K562 (cell line): Measurements from ENCODE around the gene MFAP3L. TPM values are rescaled to one million over a fixed set of nuclear protein-coding genes. Genes with fewer than 3 reads are reported as not detected.
A peak's percentile ranks its signal among the peaks of the same experiment; 100 is the strongest.

ENCODE experiments used
- ARID1B ChIP-seq: fragments of 450-650 bp; IDR thresholded peaks from 2 replicates; pipeline ENCODE4 v1.6.1; 2016; ENCODE audit warnings: antibody characterized with exemption, mild to moderate bottlenecking, inconsistent platforms
- ARNT ChIP-seq, 2 experiments: fragments of 450-650 bp; IDR thresholded peaks; 2 replicates each; pipeline ENCODE4 v1.6.1; 2016; ENCODE audit warnings: mild to moderate bottlenecking in 1 of 2
- CBX3 ChIP-seq, 2 experiments: IDR thresholded peaks; 1 replicate in 1 of 2; 2 replicates in 1 of 2; pipeline ENCODE4 v1.6.1; 2012; ENCODE audit warnings: inconsistent platforms in 2 of 2, low read length in 2 of 2, borderline replicate concordance in 1 of 2, control low read depth in 1 of 2
- CC2D1A ChIP-seq: fragments of 450-650 bp; IDR thresholded peaks from 2 replicates; pipeline ENCODE4 v1.6.1; 2017; ENCODE audit warnings: mild to moderate bottlenecking
- DPF2 ChIP-seq: fragments of 450-650 bp; IDR thresholded peaks from 2 replicates; pipeline ENCODE4 v1.6.1; 2016
- HDAC3 ChIP-seq: fragments of 450-650 bp; IDR thresholded peaks from 2 replicates; pipeline ENCODE4 v1.6.1; 2018; ENCODE audit warnings: borderline replicate concordance, mild to moderate bottlenecking, moderate library complexity; ENCODE audit not compliant: partially characterized antibody
- MLLT1 ChIP-seq, 2 experiments: fragments of 450-650 bp; IDR thresholded peaks; 2 replicates each; pipeline ENCODE4 v1.6.1; 2016
- MTA1 ChIP-seq: fragments of 450-650 bp; IDR thresholded peaks from 2 replicates; pipeline ENCODE4 v1.6.1; 2017; ENCODE audit warnings: borderline replicate concordance
- NFATC3 ChIP-seq: fragments of 450-650 bp; IDR thresholded peaks from 2 replicates; pipeline ENCODE4 v1.6.1; 2017; ENCODE audit warnings: mild to moderate bottlenecking
- PML ChIP-seq: IDR thresholded peaks from 2 replicates; pipeline ENCODE4 v1.6.1; 2012; ENCODE audit warnings: low read length, inconsistent platforms
- TCF3 ChIP-seq: sonication (generic); formaldehyde crosslinking; IDR thresholded peaks from 2 replicates; pipeline ENCODE4 v1.4.0; 2020; ENCODE audit warnings: mild to moderate bottlenecking, missing genetic modification reagents
- TCF7 ChIP-seq: sonication (generic); IDR thresholded peaks from 2 replicates; pipeline ENCODE4 v1.6.1; 2016; ENCODE audit warnings: antibody characterized with exemption, borderline replicate concordance
- polyA plus RNA-seq, 8 experiments: library from polyadenylated mRNA; depleted of rRNA in 4 of 8; stranded (reverse) in 5 of 8; unstranded in 3 of 8; fragments of >200 nt; fragmentation: Nextera tagmentation in 2 of 8; fragmentation: Illumina TruSeq in 1 of 8; extraction: Ambion mirVana in 2 of 8; extraction: Trizol in 1 of 8; gene quantifications; 2 replicates each; pipeline versions ENCODE4 v1.2.1 to v1.2.3, GENCODE V29; 2011 to 2014; ENCODE audit warnings: inconsistent platforms in 1 of 8, missing spikeins in 1 of 8
- total RNA-seq, 7 experiments: library from RNA; depleted of rRNA in 6 of 7; stranded (reverse); fragments of >200 nt in 6 of 7; fragmentation: Illumina TruSeq in 2 of 7; extraction: Trizol in 2 of 7; gene quantifications; 2 replicates each; pipeline versions ENCODE4 v1.2.1 to v1.2.3, GENCODE V29; 2011 to 2021; ENCODE audit warnings: low replicate concordance in 1 of 7
- TF ChIP-seq, protein P1 (sequence below), 2 experiments: fragments of 450-650 bp; IDR thresholded peaks; 2 replicates each; pipeline ENCODE4 v1.6.1; 2016; ENCODE audit warnings: mild to moderate bottlenecking in 2 of 2, borderline replicate concordance in 1 of 2, low read depth in 1 of 2, moderate library complexity in 1 of 2
- TF ChIP-seq, protein P2 (sequence below), 2 experiments: fragments of 450-650 bp; conservative IDR thresholded peaks; 2 replicates each; pipeline ENCODE4 v1.6.1; 2017; ENCODE audit warnings: mild to moderate bottlenecking in 2 of 2, moderate library complexity in 2 of 2
- TF ChIP-seq, protein P3 (sequence below): IDR thresholded peaks from 2 replicates; pipeline ENCODE4 v1.6.1; 2011; ENCODE audit warnings: borderline replicate concordance, low read depth, mild to moderate bottlenecking, moderate library complexity, low read length; ENCODE audit not compliant: insufficient read depth, poor library complexity, severe bottlenecking

Gene MFAP3L
- total and polyA plus RNA-seq, 9 of the 15 experiments (the other 6 are each of a cell fraction or from before 2014, with no cell fraction given), result 0.06 to 0.25 (median 0.20) TPM; not detected in 3

DNA sequence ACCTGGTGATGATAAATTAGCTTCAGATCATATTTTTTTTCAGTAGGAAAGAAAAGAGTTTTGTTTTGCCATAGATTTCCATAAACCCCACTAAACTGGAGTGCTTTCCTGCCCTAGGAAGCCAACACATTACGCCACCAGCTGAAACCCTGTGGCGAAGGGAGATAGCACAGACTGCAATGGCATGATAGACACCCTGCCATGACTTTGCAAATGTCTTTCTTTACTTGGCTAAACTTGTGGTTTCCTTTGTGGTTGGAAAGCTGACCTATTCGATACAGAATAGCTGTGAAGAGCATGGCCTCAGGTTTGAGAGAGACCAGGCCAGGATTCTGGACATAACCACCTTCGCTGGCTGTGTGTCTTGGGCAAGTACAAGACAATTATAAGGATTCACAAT lies 19.1 kb downstream of the MFAP3L start (continued):
- peak; percentile 93 for TF ChIP-seq HDAC3
- peak; percentile 46; the same call in 1 of the 2 replicates for TF ChIP-seq MTA1
- peak; percentile 97 for TF ChIP-seq TCF3 (CRISPR knock-in tag)
- TF ChIP-seq, protein P1, sequence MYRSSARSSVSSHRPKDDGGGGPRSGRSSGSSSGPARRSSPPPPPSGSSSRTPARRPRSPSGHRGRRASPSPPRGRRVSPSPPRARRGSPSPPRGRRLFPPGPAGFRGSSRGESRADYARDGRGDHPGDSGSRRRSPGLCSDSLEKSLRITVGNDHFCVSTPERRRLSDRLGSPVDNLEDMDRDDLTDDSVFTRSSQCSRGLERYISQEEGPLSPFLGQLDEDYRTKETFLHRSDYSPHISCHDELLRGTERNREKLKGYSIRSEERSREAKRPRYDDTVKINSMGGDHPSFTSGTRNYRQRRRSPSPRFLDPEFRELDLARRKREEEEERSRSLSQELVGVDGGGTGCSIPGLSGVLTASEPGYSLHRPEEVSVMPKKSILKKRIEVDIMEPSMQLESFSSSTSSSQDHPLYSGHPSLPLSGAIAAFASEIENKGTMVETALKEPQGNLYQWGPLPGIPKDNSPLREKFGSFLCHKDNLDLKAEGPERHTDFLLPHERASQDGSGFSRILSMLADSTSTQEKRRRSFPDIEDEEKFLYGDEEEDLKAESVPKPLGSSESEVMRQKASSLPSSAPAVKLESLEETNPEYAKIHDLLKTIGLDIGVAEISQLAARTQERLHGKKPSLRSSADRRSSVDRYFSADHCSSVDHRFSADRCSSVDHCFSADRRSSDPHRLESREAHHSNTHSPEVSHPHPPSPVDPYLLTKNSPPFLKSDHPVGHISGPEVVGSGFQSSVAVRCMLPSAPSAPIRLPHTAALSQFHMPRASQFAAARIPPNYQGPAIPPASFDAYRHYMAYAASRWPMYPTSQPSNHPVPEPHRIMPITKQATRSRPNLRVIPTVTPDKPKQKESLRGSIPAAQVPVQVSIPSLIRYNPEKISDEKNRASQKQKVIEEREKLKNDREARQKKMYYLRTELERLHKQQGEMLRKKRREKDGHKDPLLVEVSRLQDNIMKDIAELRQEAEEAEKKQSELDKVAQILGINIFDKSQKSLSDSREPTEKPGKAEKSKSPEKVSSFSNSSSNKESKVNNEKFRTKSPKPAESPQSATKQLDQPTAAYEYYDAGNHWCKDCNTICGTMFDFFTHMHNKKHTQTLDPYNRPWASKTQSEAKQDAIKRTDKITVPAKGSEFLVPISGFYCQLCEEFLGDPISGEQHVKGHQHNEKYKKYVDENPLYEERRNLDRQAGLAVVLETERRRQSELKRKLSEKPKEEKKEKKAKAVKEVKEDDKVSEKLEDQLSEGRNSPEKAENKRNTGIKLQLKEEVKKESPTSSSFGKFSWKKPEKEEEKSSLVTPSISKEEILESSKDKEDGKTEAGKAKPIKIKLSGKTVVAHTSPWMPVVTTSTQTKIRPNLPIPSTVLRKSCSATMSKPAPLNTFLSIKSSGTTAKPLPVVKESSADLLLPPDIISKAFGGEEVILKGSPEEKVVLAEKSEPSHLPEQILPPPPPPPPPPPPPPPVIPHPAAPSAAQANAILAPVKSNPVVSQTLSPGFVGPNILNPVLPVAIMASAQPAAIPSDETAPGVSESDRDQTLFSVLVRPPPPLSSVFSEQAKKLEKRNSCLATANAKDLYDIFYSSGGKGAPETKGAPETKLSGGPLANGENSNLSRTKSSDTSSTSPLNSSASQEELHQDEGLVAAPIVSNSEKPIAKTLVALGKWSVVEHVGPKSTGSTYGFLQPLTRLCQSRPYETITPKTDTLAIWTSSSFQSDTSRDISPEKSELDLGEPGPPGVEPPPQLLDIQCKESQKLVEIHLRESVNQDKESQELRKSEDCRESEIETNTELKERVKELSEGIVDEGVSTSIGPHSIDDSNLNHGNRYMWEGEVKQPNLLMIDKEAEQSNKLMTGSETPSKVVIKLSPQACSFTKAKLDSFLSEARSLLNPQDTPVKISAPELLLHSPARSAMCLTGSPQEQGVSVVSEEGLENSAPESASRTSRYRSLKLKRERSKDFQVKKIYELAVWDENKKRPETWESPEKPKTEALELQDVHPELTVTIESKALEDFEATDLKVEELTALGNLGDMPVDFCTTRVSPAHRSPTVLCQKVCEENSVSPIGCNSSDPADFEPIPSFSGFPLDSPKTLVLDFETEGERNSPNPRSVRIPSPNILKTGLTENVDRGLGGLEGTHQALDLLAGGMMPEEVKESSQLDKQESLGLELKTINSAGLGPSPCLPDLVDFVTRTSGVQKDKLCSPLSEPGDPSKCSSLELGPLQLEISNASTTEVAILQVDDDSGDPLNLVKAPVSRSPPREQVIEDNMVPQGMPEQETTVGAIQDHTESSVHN (IDR thresholded peaks at IDR 0.05; ENCODE audit: borderline replicate concordance in 1 of 2, low read depth in 1 of 2), result peak in 1 of 2 experiments; percentile 70; a peak in 1 of 4 replicates
- TF ChIP-seq ARNT (IDR thresholded peaks at IDR 0.05), result peak in 1 of 2 experiments; percentile 93; a peak in 2 of 4 replicates
- peak in 1 of 2 experiments; percentile 98; a peak in 2 of 4 replicates for TF ChIP-seq MLLT1 (IDR thresholded peaks at IDR 0.05)
- TF ChIP-seq CC2D1A, result peak; percentile 84
- TF ChIP-seq CBX3 (IDR thresholded peaks at IDR 0.05; ENCODE audit: borderline replicate concordance in 1 of 2, low read length in 2 of 2), result peak in 1 of 2 experiments; percentile 74; a peak in 1 of 3 replicates
- TF ChIP-seq NFATC3, result 0 out of 2 replicates have a peak, but pooled peaks have one; percentile 68
- peak; percentile 98 for TF ChIP-seq ARID1B
- TF ChIP-seq, protein P2, sequence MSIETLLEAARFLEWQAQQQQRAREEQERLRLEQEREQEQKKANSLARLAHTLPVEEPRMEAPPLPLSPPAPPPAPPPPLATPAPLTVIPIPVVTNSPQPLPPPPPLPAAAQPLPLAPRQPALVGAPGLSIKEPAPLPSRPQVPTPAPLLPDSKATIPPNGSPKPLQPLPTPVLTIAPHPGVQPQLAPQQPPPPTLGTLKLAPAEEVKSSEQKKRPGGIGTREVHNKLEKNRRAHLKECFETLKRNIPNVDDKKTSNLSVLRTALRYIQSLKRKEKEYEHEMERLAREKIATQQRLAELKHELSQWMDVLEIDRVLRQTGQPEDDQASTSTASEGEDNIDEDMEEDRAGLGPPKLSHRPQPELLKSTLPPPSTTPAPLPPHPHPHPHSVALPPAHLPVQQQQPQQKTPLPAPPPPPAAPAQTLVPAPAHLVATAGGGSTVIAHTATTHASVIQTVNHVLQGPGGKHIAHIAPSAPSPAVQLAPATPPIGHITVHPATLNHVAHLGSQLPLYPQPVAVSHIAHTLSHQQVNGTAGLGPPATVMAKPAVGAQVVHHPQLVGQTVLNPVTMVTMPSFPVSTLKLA (conservative IDR thresholded peaks at IDR 0.05), result peak; percentile 15 to 64; a peak in 1 of 4 replicates
- peak; percentile 62; the same call in 1 of the 2 replicates for TF ChIP-seq TCF7
- peak; percentile 97 for TF ChIP-seq DPF2
- peak; percentile 97 for TF ChIP-seq PML
- TF ChIP-seq, protein P3, sequence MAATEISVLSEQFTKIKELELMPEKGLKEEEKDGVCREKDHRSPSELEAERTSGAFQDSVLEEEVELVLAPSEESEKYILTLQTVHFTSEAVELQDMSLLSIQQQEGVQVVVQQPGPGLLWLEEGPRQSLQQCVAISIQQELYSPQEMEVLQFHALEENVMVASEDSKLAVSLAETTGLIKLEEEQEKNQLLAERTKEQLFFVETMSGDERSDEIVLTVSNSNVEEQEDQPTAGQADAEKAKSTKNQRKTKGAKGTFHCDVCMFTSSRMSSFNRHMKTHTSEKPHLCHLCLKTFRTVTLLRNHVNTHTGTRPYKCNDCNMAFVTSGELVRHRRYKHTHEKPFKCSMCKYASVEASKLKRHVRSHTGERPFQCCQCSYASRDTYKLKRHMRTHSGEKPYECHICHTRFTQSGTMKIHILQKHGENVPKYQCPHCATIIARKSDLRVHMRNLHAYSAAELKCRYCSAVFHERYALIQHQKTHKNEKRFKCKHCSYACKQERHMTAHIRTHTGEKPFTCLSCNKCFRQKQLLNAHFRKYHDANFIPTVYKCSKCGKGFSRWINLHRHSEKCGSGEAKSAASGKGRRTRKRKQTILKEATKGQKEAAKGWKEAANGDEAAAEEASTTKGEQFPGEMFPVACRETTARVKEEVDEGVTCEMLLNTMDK, result no peak
